ENCODE measurements around the gene FNDC3B.

DNA sequence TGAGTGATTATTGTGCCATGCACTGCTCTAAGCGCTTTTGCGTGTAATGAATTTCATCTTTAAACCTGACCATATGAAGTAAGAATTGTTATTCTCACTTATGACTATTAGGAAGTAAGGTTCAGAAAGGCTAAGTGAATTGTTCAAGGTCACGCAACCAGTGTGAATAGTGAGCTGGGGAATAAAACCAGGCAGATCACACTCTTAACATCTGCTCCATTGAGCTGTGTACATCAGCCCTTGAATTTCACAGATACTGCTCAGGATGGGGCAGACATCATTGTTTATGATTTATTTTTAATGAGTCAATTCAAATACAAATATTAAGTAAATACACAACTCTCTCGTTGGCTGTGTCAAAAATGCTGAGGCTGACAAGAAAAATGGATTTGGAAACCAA lies 184.5 kb downstream of the FNDC3B start:
- TF ChIP-seq, protein P1, sequence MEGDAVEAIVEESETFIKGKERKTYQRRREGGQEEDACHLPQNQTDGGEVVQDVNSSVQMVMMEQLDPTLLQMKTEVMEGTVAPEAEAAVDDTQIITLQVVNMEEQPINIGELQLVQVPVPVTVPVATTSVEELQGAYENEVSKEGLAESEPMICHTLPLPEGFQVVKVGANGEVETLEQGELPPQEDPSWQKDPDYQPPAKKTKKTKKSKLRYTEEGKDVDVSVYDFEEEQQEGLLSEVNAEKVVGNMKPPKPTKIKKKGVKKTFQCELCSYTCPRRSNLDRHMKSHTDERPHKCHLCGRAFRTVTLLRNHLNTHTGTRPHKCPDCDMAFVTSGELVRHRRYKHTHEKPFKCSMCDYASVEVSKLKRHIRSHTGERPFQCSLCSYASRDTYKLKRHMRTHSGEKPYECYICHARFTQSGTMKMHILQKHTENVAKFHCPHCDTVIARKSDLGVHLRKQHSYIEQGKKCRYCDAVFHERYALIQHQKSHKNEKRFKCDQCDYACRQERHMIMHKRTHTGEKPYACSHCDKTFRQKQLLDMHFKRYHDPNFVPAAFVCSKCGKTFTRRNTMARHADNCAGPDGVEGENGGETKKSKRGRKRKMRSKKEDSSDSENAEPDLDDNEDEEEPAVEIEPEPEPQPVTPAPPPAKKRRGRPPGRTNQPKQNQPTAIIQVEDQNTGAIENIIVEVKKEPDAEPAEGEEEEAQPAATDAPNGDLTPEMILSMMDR (IDR thresholded peaks at IDR 0.05; ENCODE audit: low read depth, low read length, missing input control): no peak
- TF ChIP-seq, protein P2, sequence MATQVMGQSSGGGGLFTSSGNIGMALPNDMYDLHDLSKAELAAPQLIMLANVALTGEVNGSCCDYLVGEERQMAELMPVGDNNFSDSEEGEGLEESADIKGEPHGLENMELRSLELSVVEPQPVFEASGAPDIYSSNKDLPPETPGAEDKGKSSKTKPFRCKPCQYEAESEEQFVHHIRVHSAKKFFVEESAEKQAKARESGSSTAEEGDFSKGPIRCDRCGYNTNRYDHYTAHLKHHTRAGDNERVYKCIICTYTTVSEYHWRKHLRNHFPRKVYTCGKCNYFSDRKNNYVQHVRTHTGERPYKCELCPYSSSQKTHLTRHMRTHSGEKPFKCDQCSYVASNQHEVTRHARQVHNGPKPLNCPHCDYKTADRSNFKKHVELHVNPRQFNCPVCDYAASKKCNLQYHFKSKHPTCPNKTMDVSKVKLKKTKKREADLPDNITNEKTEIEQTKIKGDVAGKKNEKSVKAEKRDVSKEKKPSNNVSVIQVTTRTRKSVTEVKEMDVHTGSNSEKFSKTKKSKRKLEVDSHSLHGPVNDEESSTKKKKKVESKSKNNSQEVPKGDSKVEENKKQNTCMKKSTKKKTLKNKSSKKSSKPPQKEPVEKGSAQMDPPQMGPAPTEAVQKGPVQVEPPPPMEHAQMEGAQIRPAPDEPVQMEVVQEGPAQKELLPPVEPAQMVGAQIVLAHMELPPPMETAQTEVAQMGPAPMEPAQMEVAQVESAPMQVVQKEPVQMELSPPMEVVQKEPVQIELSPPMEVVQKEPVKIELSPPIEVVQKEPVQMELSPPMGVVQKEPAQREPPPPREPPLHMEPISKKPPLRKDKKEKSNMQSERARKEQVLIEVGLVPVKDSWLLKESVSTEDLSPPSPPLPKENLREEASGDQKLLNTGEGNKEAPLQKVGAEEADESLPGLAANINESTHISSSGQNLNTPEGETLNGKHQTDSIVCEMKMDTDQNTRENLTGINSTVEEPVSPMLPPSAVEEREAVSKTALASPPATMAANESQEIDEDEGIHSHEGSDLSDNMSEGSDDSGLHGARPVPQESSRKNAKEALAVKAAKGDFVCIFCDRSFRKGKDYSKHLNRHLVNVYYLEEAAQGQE (IDR thresholded peaks at IDR 0.05): no peak
- TF ChIP-seq SP1 (IDR thresholded peaks at IDR 0.05): no peak
- TF ChIP-seq FOXA2 (IDR thresholded peaks at IDR 0.05): no peak
- TF ChIP-seq, protein P3, sequence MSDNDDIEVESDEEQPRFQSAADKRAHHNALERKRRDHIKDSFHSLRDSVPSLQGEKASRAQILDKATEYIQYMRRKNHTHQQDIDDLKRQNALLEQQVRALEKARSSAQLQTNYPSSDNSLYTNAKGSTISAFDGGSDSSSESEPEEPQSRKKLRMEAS (IDR thresholded peaks at IDR 0.05): no peak
- no peak for TF ChIP-seq HNF4G (IDR thresholded peaks at IDR 0.05)
- no peak for TF ChIP-seq JUND (IDR thresholded peaks at IDR 0.05)
- no peak for TF ChIP-seq RXRA (IDR thresholded peaks at IDR 0.05)
- TF ChIP-seq, protein P4, sequence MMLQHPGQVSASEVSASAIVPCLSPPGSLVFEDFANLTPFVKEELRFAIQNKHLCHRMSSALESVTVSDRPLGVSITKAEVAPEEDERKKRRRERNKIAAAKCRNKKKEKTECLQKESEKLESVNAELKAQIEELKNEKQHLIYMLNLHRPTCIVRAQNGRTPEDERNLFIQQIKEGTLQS (IDR thresholded peaks at IDR 0.05): no peak
- TF ChIP-seq RAD21 (IDR thresholded peaks at IDR 0.05): no peak

All from liver (tissue), 3 donors.